HG03558 (cell line): ENCODE data around the gene PRR19.
"Not testable (repeated sequence)": the region's sequence is repeated elsewhere in the genome, so short reads cannot be mapped to it uniquely, and the experiment has no call there.

Experiments used
- ATAC-seq: cut with Tn5 transposase; IDR thresholded peaks from one replicate; pipeline ENCODE4 v1.9.1; 2021; ENCODE audit warnings: moderate number of reproducible peaks; ENCODE audit not compliant: unreplicated experiment; ENCODE audit errors: extremely low read depth

The PRR19 gene, protein sequence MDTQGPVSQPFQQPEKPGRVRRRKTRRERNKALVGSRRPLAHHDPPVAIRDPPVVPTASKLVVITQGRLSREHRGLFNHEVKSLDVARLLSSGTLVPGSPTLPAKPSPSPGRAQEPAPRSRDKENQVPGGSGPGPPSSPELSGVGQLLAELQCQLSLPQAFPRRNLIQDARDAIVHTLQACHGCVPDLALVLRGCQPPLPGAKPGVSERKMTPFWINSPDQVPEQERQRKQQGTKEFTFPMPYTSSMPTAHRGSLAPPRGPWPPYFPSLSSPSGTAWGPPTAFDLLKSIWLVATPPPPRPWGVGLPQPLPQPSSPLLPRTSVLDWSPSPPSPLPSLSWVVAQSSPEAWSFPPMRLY

GRCh38 chr19:42301646-42302203, at the start of gene PRR19:
TSS of gene PRR19 (plus strand) at chr19:42302132. CDS start at chr19:42309585, 7,453 bp downstream.
- no peak for ATAC-seq

DNA sequence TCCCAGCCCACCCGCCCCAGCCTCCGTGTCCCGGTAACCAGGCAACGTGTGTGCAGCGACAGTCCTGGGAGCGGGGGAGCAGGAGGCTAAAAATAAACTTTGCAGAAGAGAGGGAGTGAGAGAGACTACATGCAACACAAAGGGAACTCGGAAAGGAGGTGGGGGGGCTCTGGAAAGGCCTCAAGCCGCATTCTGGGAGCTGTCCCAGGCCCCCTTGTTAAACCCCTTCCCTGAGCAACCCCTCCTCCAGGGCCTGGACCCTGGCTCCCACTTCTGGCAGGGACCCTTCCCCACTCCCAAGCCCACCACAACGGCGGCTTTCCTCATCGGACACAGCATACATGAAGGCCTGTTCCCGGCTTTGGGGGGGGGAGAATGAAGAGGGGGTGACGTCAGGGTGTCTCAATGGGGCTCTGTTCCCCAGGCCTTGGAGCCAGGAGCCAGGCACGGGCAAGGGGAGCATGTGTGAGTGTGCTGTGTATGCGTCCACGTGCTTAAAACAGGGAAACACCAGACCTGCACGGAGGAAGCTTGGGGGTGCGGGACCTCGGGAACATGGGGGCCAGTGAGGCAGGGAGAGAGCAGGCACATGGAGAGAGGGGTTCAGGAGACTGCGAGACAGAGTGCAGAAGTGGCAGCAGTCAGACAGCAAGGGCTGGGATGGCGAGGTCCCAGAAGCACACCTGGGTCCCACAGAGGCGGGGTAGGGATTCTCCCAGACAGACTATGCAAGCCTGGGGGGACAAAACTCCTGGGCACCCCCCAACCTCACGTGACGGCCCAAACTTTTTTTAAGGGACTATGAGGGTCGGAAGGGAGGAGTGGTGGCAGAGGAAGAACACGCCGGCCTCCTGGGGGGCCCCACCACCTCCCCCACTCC, 49.3 kb upstream of the PRR19 start:
- no peak for ATAC-seq

DNA sequence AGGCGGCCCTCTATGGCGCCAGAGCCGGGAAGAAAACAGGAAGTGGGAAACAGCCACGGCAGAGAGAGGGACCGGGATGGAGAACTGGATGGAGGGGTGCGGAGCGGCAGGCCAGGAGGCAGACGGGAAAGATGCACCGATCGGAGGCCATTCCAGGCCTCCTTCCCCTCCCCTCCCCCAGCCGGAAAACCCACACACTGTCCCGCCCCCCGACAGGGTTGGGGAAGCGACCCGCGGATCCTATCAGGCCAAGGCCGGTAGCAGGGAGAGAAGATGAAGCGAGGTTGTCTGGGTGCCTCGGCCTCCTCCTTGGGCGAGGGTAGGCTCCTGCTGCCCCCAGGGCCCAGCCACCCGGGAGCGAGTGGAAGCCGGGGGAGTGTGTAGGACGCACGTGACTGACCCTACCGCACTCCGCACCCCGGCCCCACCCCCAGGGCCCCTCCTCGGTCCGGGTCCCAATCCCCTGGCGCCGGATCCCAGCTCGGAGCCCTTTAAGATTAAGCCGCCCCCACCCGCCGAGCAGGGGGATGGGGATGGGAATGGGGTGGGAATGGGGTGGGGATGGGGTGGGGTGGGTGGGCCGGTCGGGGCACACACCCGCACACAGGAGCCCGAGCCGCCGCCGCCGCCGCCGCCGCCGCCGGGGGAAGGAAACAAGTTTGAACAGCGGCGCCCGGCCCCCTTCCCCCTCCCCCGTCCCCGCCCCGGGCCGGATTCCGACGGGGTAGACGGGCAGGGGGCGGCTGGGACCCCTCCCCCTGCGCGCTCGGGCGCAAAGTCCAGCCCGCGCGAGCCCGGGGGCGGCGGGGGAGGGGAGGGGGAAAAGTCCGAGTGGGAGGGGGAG, 48.5 kb upstream of the PRR19 start:
- ATAC-seq, result no peak

GRCh38 chr19:42254089-42254849, 47.7 kb upstream of the PRR19 start:
- ATAC-seq, result no peak

DNA sequence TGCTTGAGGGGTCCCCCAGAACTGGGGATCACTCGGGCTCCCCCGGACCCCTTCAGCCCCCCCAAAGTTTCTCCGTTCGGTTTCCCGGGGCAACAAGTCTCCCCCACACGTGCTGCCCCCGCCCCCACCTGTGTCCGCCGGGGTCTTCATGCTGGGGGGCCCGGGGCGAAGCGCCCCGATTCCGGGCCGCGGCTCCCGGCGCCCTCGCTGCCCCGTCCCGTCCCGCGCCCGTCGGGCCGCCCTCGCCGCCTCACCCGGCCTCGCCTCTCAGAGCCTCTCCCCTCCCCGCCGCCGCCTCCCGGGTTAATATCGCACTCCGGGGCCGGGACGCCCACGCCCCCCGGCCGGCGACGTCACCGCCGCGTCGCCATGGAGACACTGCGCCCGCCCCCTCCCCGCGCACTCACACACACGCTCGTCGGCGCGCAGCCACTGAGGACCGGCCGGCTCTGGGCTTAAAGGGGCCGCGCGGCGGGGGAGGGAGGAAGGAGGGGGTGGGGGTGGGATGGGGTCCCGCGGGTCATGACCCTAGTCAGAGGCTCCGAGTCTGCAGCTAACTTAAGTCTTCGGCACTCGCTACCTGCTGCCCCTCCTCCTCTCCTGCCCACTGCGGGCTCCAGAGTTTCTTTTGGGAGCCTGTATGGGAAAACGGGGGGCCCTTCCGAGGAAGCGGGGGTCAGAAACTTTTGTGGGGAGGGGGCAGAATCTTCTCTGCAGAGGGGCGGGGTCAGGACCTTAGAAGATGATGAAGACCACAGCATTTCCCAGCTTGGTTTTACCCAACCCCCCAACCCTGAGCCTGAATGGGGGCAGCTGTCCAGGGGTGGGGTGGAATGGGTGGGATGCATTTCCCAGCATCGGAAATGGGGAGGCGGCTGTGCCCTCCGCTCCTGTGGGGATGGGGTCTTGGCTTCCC, 46.8 kb upstream of the PRR19 start, which contains the start of gene ERF:
Gene ERF, minus strand, starts transcription at position 279 of the 916 bp plus-strand sequence. Its CDS starts 129 bp downstream, at position 150.
- ATAC-seq, result no peak

- ATAC-seq, result no peak
Observed at GRCh38 chr19:42255766-42256745, 45.9 kb upstream of the PRR19 start.

DNA sequence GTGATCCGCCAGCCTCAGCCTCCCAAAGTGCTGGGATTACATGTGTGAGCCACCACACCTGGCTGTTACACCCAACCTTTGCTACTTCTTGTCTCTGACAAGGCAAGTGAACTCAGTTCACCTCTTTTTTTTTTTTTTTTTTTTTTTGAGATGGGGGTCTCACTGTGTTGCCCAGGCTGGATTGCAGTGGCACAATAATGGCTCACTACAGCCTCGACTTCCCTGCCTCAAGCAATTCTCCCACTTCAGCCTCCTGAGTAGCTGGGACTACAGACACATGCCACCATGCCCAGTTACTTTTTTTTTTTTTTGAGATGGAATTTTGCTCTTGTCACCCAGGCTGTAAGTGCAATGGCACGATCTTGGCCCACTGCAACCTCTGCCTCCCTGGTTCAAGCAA, 44.1 kb upstream of the PRR19 start:
- ATAC-seq, result not testable (repeated sequence)

DNA sequence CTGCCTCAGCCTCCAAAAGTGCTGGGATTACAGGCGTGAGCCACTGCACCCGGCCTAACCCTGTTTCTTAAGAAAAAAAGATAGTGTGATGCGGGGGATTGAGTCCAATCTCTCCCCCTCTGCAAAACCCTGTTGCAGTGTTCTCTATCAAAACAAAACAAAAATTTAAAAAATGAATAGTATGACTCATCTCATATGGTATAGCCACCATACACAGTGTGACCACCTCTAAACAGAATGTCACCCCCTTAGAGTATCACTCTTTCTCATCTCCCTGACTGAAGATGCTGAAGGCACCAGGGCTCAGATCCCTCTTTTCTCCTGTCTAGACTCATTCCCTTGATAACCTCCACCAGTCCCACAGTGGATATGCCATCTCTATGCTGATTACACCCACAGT, 40.2 kb upstream of the PRR19 start:
- no peak for ATAC-seq

DNA sequence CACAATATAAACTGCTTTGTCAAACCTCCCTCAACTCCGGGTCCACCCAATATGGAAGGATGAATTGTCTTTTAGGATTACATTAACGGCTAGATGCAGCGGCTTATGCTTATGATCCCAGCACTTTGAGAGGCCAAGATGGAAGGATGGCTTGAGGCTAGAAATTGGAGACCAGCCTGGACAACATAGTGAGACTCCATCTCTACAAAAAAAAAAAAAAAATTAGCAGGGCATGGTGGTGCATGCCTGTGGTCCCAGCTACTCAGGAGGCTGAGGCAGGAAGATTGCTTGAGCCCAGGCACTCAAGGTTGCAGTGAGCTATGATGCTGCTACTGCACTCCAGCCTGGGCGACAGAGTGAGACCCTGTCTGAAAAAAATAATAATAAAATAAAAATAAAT, 35.8 kb upstream of the PRR19 start:
- not testable (repeated sequence) for ATAC-seq

DNA sequence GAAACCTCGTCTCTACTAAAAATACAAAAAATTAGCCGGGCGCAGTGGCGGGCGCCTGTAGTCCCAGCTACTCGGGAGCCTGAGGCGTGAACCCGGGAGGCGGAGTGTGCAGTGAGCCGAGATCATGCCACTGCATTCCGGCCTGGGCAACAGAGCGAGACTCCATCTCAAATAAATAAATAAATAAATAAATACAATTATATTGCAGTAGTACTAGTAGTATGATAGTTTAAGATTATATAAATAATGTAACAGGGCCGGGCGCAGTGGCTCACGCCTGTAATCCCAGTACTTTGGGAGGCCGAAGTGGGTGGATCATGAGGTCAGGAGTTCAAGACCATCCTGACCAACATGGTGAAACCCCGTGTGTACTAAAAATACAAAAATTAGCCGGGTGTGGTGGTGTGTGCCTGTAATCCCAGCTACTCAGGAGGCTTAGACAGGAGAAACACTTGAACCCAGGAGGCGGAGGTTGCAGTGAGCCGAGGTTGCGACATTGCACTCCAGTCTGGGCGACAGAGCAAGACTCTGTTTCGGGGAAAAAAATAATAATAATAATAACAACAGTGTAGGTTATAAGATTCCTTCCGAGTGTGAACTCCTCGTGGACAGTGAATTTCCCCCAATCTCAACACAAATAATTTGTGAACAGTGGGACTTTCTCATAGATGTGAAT, 34.9 kb upstream of the PRR19 start:
- ATAC-seq, result not testable (repeated sequence)

DNA sequence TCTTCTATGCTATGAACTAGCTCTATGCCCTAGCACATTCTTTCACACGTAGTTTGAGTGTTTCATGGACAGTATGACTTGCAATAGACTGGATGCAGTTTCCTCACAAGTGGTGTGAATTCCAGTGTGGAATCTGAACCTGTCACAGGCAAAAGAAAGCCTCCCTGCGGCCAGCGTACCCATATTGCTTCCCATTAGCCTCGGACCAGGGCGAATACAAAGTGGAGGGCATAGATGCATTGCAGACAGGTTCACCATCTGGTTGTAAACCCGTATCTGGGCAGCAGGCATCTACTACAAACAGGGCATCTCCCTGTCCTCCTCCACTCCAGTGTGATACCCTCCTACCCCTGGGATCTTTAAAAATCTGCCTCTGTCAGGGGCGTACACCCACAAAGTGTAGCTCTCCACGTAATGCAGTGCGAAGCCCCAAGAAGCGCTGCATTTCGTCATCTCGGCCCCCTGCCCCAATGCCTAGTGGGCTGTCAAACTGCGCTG, 34.2 kb upstream of the PRR19 start:
- ATAC-seq, result no peak

DNA sequence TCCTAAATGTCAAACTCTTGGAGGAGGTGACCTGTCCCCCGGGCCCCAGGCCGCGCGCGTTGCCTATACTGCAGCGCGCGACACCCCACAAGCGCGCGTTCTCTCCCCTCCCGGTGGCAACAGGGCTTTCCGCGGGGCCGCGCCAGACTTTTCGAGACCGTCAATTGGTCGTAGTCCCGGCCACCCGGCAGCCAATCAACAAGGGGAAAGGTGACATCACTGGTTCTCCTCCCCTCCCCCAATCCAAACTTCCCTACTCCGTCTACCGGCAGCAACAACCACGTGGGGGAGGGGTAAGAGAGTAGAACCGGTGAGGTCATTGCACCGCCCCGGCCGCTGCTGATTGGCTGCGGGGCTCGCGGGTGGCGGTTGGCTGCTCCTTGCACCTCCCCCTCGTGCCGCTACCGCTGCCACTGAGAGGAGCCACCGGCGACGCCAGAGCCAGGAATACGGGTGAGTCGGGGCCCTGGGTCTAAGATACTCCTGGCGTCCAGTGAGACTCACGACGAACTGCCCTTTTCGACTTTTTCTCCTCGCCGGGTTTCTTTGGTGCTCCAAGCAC, 33.7 kb upstream of the PRR19 start:
- peak; percentile 24 for ATAC-seq

DNA sequence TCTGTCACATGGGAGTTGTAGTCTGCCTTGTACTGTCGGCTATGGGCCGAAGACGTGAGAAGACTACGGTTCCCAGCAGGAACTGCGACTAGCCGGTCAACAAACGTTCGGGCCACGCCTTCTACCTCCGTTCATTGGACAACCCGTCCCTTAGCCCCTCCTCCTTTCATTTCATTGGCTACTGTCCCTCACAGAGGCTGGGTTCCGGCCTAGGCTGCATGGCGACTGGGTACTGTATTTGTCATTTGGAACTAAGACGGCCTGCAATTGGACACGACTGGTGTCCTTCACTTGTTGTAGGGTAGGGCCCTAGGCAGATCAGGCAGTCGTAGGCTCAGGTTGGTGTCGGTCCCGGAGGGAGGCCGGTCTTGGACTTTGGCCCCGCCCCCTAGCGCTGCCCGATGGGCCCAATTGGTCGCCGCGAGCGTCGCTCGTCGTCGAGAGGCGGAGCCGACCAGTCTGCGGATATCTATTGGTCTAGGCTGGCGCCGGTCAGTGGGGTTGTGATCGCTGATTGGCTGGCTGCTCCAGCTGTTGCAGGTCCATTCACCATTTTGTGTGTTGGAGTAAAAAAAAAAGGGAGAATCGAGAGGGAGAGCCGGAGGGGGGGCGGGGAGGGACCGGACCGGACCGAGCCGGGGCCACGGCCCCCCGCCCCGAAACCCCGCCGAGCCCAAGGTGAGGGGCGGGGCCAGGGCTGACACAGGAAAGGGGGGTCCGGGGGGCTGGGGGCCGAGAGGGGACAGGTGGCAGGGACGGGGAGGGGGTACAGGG, 33.0 kb upstream of the PRR19 start, which contains the start of gene CIC:
Gene CIC, plus strand, starts transcription at position 549 of the 774 bp plus-strand sequence. CDS start 2,532 bp downstream, outside the sequence.
- ATAC-seq, result peak; percentile 47

DNA sequence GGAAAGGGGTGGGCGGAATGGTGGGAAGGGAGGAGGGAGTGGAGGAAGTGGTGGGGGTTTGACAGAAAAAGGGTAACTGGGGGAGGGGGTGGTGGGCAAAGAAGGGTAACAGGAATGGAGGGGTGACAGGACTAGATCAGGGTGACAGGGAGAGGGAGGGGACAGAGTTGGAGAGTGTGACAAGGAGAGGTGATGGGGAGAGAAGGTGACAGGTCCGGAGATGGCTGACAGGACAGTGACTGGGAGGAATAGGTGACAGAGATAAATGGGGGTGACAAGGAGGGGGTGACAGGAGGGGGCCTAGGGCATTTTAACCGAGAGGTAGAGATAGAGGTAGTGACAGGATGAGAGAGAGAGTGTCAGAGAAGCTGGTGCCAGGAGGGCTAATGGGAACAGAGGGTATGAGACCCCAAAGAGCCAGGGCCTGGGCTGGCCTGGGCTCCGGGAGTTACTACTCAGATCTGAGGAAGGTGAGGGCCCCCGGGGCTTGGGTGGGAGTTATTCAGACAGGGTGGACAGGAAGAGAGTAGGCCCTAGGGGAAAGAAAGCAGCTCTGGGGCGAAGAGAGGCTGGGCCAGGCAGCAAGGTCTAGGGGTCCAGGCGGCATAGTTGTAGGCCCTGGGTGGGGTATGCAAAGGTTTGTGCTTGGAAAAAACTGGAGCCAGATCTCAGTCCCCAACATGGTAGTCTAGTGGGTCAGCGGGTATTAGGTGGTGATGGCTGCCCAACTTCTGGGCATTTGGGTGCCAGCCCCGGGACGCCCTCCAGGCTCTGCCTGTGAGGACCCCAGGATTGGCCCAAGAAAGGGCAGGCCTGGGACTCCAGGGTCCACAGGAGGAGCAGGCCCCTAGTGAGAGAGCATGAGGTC, 32.2 kb upstream of the PRR19 start:
- ATAC-seq, result no peak
